Measurements from ENCODE around the gene RRP1. TPM values are rescaled to one million over a fixed set of nuclear protein-coding genes. Genes with fewer than 3 reads are reported as not detected.

Gene RRP1
- polyA plus RNA-seq, 3 donors, result 2.7 to 5.7 (median 4.6) TPM

- H3K9ac ChIP-seq (ENCODE audit: insufficient read depth, low read length, poor library complexity, severe bottlenecking), result no peak overlapping the region
- H3K27ac ChIP-seq (ENCODE audit: low read depth in 1 of 2, low read length in 2 of 2), result peak overlapping the region in 1 of 2 donors; percentile 28
- no peak overlapping the region for H3K4me3 ChIP-seq (replicated peaks in 1 of 3; ENCODE audit: low read depth in 2 of 3, low read length in 3 of 3)
- no peaks in the 10 kb centered on the region for H3K4me1 ChIP-seq (ENCODE audit: control insufficient read depth in 1 of 2, insufficient read depth in 2 of 2, low read length in 2 of 2)
- H3K36me3 ChIP-seq (replicated peaks in 1 of 2; ENCODE audit: control insufficient read depth in 1 of 2, insufficient read depth in 2 of 2, low read length in 2 of 2), result peaks cover 56 to 88% of the 10 kb centered on the region in 2 donors
- H3K27ac Mint-ChIP-seq, result peak overlapping the region in 3 of 7 donors; percentile 6 to 42 (median 42)
- WGBS (ENCODE audit: insufficient coverage), result 89% methylated on average over 18 of the region's 25 CpGs
- intact Hi-C loops (cut with micrococcal nuclease), result loop anchor here in 1 of 2 donors (10.0 kb wide), 1 partner anchor 65 kb away; no protein-coding TSS in a partner anchor
- peaks cover 0 to 1% (median 0%) of the 10 kb centered on the region in 3 donors for H3K27me3 Mint-ChIP-seq (ENCODE audit: low read depth in 3 of 3)
- peaks cover 19% of the 10 kb centered on the region for H3K4me1 Mint-ChIP-seq
- no peaks in the 10 kb centered on the region for H3K27me3 ChIP-seq (ENCODE audit: control insufficient read depth in 2 of 2, insufficient read depth in 2 of 2, low read length in 2 of 2)
- H4K20me1 ChIP-seq (ENCODE audit: insufficient read depth, low read length), result peaks cover 89% of the 10 kb centered on the region
- no peak for TF ChIP-seq CTCF (IDR thresholded peaks at IDR 0.05)
- H3K79me2 ChIP-seq (ENCODE audit: insufficient read depth, low read length), result peaks cover 49% of the 10 kb centered on the region
- H3K9me3 Mint-ChIP-seq, result peaks cover 0 to 12% (median 0%) of the 10 kb centered on the region in 7 donors
- H3K4me3 Mint-ChIP-seq, result no peak overlapping the region
- peaks cover 35 to 70% of the 10 kb centered on the region in 2 donors for H3K36me3 Mint-ChIP-seq
- H3K9me3 ChIP-seq (replicated peaks in 1 of 2; ENCODE audit: control insufficient read depth in 1 of 2, insufficient read depth in 1 of 2, low read length in 2 of 2), result no peaks in the 10 kb centered on the region
- no peak overlapping the region for H3K4me2 ChIP-seq (replicated peaks; ENCODE audit: extremely low read depth, low read length, poor library complexity, severe bottlenecking)
- H2AFZ ChIP-seq (ENCODE audit: insufficient read depth, low read depth, low read length, poor library complexity, severe bottlenecking), result no peak overlapping the region
- DNase-seq, result no peak
These were observed 49.5 kb upstream of the RRP1 start for GRCh38 chr21:43739621-43740435.

DNA sequence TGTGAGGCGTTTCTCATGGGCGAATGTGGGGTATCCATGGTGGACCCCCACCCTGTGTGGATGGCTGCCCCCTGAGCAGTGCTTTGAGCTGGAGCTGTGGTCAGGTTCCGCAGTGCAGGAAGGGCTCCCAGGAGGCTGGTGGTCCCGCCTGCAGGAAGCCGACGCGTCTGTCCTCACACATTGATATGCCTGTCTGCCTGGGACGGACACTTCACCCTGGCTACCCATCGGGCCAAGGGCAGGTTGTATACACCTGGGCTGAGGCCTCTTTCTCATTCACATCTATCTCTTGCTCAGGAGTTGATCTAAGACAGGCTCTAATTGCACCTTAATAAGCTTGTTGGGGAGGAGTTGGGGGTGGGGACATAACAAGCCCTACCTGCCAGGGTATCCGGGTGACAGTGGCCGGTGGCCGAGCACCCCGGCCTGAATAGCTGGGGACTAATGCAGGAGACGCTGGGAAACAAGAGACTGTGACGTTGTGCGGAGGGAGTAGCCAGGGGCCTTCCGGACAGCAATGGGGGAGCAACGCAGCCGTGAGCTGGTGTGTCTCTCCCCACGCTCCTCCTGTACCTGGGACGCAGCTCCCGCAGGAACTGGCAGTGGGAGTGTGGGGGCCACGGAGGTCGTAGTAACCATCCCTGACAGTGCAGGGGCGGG, 48.8 kb upstream of the RRP1 start:
- Histone ChIP-seq H3K27ac (ENCODE audit: low read depth in 1 of 2, low read length in 2 of 2) (peak overlapping the region in 1 of 2 donors; percentile 28), H3K27me3 (ENCODE audit: control insufficient read depth in 2 of 2, insufficient read depth in 2 of 2, low read length in 2 of 2) (no peaks in the 10 kb centered on the region), H3K4me3 (replicated peaks in 1 of 3; ENCODE audit: low read depth in 2 of 3, low read length in 3 of 3) (no peak overlapping the region), H3K4me1 (ENCODE audit: control insufficient read depth in 1 of 2, insufficient read depth in 2 of 2, low read length in 2 of 2) (no peaks in the 10 kb centered on the region), H3K36me3 (replicated peaks in 1 of 2; ENCODE audit: control insufficient read depth in 1 of 2, insufficient read depth in 2 of 2, low read length in 2 of 2) (peaks cover 52 to 88% of the 10 kb centered on the region in 2 donors), H3K4me2 (replicated peaks; ENCODE audit: extremely low read depth, low read length, poor library complexity, severe bottlenecking) (no peak overlapping the region), H3K9ac (ENCODE audit: insufficient read depth, low read length, poor library complexity, severe bottlenecking) (no peak overlapping the region), H2AFZ (ENCODE audit: insufficient read depth, low read depth, low read length, poor library complexity, severe bottlenecking) (no peak overlapping the region), H4K20me1 (ENCODE audit: insufficient read depth, low read length) (peaks cover 85% of the 10 kb centered on the region), H3K79me2 (ENCODE audit: insufficient read depth, low read length) (peaks cover 41% of the 10 kb centered on the region), H3K9me3 (replicated peaks in 1 of 2; ENCODE audit: control insufficient read depth in 1 of 2, insufficient read depth in 1 of 2, low read length in 2 of 2) (no peaks in the 10 kb centered on the region)
- WGBS (ENCODE audit: insufficient coverage), result 84% methylated on average over 9 of the region's 25 CpGs
- peaks cover 19% of the 10 kb centered on the region for H3K4me1 Mint-ChIP-seq
- no peak overlapping the region for H3K4me3 Mint-ChIP-seq
- H3K36me3 Mint-ChIP-seq, result peaks cover 42 to 73% of the 10 kb centered on the region in 2 donors
- peaks cover 0 to 1% (median 0%) of the 10 kb centered on the region in 3 donors for H3K27me3 Mint-ChIP-seq (ENCODE audit: low read depth in 3 of 3)
- DNase-seq, result peak in 1 of 3 donors; percentile 59
- intact Hi-C loops (cut with micrococcal nuclease), result no loop called here
- peaks cover 0 to 12% (median 0%) of the 10 kb centered on the region in 7 donors for H3K9me3 Mint-ChIP-seq
- H3K27ac Mint-ChIP-seq, result peak overlapping the region in 1 of 7 donors; percentile 74
- no peak for TF ChIP-seq CTCF (IDR thresholded peaks at IDR 0.05)

Measured in CD14-positive monocyte (primary cell).